GM19467 (cell line): ENCODE data around the gene KCNJ15.
A peak's percentile ranks its signal among the peaks of the same experiment; 100 is the strongest.
"Not testable (repeated sequence)": the region's sequence is repeated elsewhere in the genome, so short reads cannot be mapped to it uniquely, and the experiment has no call there.

Source experiments
- ATAC-seq: cut with Tn5 transposase; IDR thresholded peaks from one replicate; pipeline ENCODE4 v1.9.1; 2021; ENCODE audit warnings: mild to moderate bottlenecking, moderate library complexity; ENCODE audit not compliant: unreplicated experiment

The KCNJ15 gene

DNA sequence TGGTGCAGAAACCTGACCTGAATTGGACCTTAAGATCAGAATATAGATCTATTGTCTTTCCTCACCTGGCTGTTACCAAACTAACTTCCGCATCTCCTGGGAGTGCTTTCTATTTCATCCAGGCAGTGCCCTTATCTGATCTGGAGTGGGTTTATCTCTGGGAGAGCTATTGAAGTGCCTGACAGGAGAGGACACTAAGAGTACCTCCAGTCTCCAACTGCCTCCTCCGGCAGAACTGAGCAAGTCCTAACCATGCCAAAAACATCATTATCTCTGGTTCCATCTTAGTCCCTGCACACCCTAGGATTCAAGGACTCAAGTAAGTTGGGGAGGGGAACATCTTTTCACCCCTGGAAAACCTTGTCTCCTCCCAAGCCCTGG is 12.4 kb upstream of the KCNJ15 start:
- no peak for ATAC-seq

DNA sequence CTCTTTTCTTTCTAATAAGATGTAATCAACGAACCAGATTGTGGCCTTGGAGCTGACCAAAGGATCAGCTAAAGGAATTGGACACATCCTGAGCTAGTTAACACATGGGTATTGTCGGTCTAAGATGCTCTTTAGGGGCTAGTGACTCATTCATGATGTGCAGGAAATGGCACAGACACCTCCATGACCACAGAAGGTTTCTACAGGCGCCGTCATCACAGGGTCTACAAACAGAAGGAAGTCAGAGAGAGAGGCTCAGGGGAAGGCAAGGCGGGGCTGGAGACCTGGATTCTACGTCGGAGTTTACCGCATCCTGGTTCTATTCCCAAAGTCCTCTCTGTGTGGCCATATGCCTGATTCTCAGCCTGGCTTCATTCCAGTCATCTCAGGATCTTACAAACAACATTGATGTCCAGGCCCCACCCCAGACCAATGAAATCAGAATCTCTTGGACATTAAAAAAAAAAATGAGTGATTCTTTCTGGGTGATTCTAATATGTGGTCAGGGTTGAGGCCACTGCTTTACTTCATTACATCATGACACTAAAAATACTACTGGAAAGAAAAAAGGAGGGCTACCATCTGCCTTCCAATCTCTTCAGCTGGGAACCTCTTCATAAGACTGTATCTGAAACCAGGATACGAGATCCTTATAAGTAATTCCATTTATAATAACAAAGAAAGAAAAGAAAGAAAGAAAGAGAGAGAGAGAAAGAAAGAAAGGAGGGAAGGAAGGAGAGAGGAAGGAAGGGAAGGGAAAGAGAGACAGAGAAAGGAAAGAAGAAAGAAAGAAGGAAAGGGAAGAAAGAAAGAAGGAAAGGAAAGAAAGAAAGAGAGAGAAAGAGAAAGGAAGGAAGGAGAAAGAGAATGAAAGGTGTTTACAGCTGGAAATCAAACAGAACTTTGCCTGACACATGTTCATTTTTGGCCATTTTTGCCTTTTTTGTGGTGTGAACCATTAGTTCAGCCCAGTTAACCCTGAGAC is 11.6 kb upstream of the KCNJ15 start:
- peak; percentile 87 for ATAC-seq

DNA sequence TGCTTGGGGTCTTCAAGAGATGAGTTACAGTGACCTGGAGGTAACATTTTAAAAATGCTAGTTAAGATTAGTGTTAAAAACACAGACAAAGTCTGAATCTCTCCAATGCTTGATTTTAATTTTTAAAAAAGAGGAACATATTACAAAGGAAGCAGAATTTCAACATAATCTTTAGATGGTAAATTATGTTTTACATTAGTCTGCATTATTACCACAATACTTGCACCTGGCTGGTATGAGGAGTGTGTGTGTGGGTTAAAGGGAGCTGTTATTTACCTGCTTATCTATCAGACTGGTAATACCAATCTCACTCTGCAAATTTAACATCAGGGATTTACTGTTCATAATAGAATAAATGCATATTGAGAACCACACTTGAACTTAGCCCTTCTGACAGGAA is 10.3 kb upstream of the KCNJ15 start:
- no peak for ATAC-seq

DNA sequence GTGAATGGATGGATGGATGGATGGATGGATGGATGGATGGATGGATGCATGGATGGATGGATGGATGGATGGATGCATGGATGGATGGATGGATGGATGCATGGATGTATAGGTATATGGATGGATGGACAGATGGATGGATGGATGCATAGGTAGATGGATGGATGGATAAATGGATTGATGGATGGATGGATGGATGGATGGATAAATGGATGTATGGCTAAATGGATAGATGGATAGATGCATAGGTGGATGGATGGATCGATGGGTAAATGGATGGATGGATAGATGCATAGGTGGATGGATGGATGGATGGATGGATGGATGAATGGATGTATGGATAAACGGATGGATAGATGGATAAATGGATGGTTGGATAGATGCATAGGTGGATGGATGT is 9.7 kb upstream of the KCNJ15 start:
- ATAC-seq, result not testable (repeated sequence)

DNA sequence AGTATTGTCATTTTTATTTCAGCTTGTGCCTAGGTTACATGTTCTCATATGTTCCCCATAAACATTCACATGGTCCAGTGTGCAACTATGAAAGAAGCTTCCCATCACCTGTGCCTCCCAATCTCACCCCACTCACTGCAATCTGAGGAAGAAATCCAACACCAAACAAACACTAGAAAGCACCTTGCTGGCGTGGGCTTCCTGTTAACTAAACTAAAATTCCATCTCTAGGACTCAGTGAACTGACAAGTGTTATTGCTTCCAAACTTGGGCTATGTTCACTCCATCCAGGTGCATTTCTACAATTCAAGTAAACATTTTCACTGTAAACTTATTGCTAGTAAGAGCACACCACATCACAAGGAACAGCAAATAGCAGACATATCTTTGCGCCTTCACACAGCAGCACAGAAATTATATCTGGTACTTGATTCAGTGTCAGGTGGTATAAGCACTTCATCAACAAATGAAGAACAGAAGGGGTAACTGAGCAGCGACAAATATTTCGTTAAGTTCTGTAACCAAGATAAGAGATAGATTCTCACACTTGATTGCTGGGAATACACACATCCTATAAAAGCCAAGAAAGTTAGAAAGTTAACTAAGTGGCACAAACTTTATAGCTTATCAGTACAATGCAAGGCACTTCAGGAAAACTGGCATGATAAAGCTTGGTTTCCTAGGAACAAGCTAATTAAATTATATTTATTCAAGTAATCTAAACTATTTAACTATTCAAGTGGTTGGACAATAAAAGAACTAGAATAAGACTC is 8.9 kb upstream of the KCNJ15 start:
- no peak for ATAC-seq

DNA sequence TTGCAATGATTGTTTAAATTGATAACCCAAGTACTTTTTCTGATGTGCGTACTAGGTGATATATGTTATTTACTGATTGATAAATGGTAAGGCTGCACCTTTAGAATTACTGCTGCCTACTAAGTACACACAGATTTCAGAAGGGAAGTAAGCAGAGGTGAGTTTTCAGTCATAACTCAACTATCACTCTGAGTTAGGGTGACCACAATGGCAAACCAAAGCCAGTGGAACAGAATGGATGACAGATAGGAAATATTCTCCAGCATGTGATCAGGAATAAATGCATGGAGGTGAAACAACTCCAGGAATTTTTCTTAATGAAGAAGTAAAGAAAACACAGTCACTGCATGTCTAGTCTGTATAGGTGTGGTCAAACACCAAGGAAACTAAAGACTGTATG is 7.5 kb upstream of the KCNJ15 start:
- no peak for ATAC-seq

DNA sequence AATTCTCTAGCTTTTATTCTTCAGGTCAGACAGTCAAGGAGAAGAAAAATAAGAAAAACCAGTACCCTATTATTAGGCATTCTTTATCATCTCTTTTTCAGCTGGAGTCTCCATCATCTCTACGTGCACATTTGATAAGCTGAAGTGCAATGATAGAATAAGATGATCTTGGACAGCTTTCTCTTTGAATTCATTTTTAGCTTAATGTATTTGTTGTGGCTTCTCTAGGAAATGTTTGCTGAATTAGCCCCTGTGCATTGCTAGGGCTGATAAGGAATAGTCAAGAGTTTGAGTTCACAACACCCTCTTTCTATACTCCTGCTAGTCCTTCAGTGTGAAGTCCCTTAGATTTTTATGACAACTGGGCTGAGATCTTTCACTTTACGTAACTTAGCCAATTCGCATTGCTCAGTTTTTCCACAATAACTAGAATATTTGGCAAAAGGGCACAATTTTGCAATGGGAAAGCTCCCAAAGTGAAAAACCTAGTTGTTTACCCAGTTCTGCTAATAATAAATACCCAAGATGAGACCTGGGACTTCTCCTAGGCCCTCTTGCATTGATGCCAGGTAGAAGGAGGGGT is 7.0 kb upstream of the KCNJ15 start:
- ATAC-seq, result no peak

DNA sequence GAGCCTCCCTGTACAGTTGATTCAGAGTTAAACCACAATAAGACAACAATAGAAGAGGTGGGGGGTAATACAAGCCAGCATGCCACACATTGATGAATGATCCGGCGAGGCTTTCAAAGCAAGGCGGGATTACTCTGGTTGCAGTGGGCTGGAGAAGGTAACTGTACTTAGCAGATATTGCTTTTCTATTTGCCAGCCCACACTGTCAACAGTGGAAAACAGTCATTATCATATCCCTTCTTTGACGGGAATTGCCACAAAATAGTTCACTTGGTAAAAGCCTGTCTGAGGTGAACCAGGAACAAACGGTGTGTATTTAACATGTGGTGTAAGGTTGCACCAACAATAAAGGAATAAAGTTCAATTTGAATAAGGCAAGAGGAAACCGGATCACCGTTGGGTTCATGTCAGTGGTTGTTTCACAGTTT is 5.8 kb upstream of the KCNJ15 start:
- ATAC-seq, result no peak

DNA sequence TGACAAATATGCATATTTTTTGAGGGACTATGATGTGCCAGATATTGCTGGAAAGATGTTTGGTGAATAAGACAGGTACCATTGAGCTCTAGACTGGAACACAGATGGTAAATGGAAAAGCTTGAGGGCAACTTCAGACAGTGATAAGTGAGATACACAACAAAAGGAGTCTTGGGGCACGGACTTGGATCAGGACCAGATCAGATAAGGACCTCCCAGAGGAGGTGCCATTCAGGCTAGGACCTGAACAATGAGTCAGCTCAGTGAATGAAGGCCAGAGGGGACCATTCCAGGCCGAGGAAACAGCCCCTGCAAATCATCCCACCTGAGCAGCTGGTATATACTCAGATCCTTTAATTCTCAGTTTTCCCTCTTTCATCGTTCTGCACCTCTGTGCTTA is 1.8 kb upstream of the KCNJ15 start:
- ATAC-seq, result no peak

DNA sequence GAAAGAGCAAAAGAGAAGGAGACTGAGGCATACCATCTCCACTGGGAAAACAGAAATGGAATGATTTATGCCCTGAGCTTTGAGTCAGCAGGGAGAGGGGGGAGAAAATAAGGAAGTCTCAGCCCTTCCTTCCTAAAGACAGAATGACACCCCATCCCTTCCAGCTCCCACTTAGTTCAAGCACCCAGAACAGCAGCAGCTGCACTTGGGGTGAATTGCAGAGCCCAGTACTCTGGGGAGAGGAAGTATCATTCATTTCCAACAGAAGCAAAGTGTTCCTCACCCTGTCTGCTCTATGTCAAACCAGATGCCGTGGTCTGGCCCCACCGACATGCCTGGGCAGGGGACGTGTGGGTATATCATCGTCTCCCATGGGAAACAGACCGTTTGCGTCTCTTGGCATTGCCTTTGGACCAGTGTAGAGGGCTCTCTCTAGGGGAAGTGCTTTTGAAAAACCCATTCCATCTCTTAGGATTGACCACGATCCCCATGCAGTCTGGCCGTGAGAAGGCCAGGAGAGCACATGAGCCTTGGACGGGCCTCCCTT is 1.1 kb upstream of the KCNJ15 start:
- ATAC-seq, result no peak

DNA sequence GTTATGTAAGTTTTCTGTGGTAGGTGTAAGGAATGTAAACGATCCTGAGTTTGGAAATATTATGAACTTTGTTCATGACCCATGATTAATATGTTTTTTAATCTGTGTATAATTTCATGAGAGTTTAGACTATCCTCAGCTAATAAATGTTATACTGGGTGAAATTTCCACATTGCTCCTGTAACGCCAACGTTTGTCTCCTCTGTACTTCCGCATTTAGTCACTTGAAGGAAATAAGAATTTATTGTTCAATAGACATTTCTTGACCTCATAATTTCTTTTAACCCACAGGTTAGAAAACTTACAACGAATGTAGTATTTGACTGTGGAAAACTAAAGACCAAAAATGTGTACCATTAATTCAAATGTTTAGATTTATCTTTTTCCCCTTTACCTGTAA is 876 bp downstream of the KCNJ15 start:
- ATAC-seq, result no peak

DNA sequence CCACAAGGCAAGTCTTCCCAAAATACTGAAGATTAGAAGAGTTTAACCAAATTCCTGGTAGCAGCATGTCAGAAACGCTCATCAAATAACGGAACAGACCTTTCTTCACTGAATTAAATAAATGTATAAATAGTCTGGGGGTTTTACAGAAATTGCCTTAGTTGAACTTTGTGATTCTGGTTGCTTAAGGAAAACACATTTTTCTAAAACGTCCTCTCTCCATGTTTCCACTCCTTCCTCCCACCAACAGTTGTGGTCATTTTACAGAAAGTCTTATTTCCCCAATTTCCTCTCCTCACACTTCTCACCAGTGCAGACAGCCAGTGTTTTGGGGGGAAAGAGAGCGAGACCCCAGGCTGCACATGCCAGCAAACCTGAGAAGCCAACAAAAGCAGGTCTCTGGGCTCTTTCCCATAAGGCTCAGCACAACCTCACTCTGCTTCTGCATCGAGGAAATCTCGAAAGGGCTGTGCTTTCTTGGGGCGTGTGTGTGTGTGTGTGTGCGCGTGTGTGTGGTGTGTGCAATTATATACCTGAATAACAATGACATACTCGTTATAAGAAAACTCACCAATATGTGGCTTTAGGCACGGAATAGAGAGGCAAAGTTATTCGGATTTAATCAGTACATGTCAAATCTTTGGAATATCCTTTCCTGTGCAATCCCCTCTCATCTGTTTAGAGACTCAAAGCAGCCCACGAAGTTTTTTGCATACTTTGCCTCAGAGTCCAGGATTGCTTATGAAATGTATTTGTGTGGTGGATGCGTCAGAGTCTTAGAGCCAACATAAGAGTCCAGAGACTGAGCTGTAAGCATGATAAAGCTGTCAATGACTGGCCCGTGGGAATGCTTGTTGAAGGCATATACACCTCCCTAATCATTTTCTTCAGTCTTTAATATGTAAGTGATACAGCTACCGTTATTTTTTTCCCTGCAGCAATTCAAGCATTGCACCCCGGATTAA is 2.0 kb downstream of the KCNJ15 start:
- ATAC-seq, result no peak

DNA sequence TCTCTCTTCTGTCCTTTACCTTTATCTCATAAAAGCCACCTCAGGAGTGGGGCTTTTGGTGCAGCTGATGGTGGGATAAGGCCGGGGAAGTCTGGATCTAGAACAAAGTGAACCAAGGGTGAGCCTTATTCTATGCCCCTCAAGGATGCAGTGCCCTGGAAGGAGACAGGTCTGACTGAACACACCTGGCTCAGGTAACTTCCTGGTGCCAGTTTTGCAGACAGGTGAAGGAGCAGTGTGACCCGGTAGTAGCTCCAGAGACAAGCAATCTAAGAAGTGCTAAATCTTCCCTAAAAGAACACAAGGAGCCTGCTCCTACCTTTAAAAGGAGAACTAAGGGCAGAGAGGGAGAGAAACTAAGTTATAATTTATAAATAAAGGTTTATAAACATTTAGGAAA is 2.9 kb downstream of the KCNJ15 start:
- no peak for ATAC-seq

DNA sequence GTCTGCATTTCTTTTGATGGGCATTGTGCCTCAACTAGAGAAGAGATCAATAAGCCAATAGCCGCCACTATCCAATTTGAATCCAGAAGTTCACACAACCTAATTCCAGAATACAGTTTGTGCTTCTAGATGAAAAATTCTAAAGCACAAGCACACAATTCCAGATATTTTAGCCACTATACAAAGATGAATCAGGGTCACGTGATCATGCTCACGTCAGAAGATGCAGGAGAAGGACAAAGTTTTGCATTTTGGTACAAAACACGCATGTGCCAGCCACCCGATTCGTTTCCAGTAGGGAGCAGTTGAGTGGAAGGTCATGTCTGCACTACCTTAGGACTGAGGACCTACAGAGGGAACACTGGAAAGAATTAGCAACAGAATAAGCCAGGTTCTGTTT is 3.6 kb downstream of the KCNJ15 start:
- ATAC-seq, result no peak

DNA sequence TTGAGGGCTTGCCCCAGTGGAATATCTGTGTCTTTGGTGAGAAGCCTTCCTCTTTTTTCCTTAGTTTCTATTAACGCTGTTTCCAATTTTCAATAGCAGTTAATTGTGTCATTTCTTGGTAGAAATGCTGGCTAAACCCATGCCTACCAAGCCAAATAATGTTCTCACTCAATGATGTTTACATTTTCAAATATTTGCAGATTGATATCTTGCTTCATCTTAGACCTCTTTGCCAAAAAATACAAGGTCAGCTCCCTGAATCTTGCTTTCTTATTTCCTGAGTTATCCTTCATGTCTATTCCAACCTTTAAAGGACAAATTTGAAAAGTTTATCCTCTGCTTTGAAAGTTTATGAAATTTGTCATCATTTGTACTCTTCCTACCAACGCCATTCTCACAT is 5.1 kb downstream of the KCNJ15 start:
- no peak for ATAC-seq

DNA sequence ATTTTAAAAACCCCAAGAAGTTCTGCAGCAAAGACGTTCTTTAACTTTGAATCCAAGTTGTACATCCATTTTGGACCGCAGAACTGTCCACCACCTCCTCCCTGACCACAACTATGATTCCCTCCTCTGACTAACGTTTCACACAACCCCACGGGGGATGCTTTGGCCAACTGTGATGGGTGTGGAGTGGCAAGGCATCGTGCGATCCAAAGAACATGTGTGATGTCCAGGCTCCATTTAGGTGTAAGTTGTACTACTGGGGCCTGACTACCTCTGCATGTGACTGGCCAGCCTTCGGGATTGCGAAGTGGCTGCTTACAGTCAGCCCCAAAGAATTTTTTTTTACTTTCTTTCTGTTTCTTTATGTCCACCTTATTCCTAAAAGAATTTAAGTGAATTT is 6.7 kb downstream of the KCNJ15 start:
- no peak for ATAC-seq

DNA sequence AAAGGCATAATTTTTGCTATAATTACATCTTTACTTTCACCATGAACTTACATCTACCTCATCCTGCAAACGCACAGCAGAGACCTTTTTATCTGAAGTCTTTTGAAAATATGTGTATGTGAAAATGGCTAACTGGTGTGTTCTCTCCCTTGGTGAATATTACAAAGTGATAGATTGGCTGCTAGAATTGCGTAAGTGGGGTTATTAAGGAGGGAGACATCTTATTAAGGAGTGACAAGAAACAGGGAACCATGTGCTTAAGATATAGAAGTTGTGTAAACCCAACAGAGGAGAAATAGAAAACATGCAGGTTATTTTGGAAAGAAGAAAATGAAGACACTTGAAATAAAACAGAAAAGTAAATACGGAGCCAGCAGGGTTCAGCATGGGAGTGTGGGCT is 7.8 kb downstream of the KCNJ15 start:
- no peak for ATAC-seq

DNA sequence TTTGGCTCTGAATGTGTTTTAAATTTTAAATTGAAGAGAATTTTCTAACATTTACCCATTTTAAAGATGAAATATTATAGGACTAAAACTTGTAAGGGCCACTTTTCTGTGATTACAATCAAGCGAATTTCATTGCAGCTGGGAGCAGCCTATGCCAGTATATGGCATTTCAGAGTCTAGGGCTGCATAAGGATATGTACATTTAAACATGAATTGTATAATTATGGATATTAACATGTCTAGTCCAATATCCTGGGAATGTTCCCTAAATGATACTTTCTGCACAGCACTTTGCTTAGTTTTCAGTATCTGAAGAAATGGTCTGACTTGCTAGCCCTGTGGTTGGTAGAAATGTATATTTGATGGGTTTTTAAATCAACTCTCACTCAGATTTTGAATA is 8.4 kb downstream of the KCNJ15 start:
- no peak for ATAC-seq

DNA sequence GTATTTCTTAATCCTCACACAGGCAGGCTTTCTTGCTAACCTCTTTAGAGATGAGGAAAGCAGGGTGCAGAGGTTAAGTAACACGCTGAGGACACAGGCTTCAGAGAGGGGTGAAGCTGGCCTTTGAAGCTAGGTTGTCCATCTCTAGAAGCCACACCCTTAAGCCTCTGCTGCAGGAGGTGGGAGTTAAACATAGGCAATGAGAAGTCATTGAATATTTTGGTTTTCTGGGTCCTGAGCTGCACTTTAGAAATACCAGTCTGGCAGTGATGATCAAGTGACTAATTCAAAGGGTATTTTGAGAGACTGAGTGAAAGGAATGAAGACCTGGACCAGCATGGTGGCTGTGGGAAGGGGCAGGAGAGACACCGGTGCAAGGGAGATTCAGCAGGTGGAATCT is 9.9 kb downstream of the KCNJ15 start:
- no peak for ATAC-seq

DNA sequence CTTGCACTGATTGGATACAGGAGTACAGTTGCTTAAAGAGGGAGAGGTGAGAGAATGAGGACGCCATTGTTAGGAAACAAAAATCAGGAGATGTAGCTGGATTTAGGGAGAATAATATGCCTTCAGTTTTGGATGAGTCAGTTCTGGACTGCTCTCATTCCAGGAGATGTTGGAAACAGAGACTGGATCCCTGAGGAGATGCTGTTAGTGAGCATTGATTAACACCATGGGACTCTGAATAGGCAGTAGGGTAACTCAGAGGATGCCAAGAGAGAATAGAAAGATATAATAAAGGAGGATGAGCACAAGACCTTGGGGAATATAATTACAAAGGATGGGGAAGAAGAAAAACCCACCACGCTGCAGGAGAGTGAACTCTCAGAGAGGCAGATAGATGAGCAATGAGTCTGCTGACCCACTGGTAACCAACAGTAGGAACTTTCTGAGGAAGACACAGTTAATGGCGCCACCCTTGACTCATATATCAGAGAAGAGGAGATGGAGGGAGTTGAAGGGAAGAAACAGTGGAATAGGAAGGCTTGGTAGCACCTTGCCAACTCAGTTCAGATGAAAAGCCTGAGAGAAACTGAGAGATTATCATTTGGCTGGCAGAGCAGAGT is 10.5 kb downstream of the KCNJ15 start:
- no peak for ATAC-seq
